ENCODE results near the gene SYPL2.

- TF ChIP-seq CTCF (conservative IDR thresholded peaks at IDR 0.05; ENCODE audit: low read length) (no peak), EZH2phosphoT487 (IDR thresholded peaks at IDR 0.05; ENCODE audit: borderline replicate concordance) (no peak)
Measured at GRCh38 chr1:109509176-109510134, 43.1 kb downstream of the SYPL2 start, which contains the start of gene AMIGO1.

Data from Loucy (cell line).